Umbilical cord (tissue), 2 donors: ENCODE measurements around the gene FTCD. TPM values are rescaled to one million over a fixed set of nuclear protein-coding genes. Genes with fewer than 3 reads are reported as not detected.
"Not testable (repeated sequence)": the region's sequence is repeated elsewhere in the genome, so short reads cannot be mapped to it uniquely, and the experiment has no call there.

ENCODE experiments used
- DNase-seq: peaks from one replicate; pipeline ENCODE4 v3.0.0-alpha.2; 2015; ENCODE audit warnings: low spot score
- total RNA-seq: library from RNA; depleted of rRNA; stranded (reverse); fragments of >200 nt; gene quantifications from one replicate; pipeline ENCODE4 v1.2.3, GENCODE V29; 2014; ENCODE audit warnings: low replicate concordance; ENCODE audit not compliant: insufficient read depth

Gene FTCD
- total RNA-seq, 1 donor from 2014 or later = not detected

GRCh38 chr21:46111857-46112724 is 43.3 kb downstream of the FTCD start:
- no peak for DNase-seq

DNA sequence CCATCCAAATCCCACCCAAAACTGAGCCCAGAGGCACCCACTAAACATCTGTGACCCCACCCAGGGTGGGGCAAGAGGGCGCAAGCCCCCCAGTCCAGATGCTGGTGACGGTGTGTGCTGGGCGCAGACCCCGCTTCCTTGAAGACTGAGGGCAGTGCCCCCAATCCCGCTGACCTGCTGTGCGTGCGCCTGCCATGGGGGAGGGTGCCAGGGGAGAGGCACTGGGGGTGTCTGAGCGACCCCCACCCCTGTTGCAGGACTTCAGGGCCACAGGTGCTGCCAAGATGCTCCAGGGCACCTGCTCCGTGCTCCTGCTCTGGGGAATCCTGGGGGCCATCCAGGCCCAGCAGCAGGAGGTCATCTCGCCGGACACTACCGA is 44.2 kb downstream of the FTCD start:
- no peak for DNase-seq

DNA sequence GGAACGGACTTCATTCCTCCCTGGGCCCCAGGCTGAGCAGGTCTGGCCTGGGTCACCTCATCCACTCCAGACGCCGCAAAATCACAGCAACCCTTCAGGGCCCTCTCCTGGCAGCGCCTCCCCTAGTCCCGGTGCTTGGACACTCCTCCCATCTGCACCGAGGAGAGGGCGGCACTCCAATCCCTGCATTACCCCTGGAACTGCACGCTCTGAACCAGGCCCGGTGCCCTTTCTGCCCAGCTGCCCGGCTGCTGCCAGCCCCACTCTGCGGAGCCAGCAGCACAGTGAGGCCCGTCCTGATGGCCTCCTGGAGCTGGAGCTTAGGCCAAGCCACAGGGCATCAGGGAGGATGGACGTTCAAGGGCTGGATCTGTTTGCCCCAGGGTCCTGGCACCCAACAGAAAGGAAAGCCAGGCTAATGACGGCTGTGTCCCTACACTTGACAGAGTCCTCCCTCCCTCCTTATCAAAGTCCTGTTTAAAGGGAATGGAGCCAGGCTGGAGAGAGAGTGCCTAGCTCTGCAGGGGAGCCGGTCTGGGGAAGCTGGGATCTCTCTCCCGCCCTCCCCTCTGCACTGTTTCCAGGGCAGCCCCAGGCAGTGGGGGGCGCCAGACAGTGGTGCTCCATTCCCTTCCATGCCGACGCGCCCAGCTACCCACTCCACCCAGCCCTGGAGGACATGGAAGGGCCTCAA is 44.7 kb downstream of the FTCD start:
- DNase-seq = peak; percentile 48

DNA sequence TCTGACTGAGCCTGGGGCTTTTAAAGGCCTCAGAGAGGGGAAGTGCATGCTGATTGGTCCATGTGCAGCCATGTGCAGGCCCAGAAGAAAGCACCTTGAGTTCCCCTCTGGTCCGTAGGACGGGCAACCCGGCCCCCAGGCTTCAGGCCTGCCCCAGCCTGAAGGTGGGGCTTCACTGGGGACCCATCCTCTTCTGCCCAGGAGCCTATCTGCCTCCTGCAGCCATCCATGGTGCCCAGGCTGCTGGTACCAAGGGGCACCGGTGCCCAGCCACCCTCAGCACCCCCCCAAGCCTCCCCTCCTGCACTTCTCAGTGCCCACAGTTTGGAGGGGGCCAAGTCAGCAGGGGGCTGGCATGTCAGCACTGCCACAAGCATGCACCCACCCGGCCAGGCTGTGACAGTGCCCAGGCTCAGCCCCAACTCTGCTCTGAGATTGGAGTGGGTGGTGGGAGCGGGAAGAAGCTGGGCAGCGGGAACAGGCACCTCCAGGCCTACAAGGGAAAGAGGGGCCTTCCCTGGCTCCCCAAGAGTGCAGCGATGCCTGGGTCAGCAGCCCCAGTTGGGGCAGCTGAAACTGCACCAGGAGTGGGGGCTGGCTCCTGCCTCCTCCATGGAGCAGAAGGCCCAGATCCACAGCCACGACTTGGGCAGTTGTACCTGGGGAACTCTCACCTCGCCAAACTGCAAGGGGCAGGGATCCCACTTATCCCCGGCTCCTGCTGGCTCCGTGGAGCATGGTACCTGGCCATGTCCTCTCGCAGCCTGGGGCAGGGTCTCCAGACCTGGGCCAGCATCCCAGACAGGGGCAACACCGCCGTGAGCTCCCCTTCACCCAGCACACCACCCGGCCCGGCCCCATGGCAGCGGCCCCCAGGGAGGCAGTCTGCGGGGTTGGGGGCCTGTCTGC is 45.8 kb downstream of the FTCD start:
- DNase-seq = no peak

GRCh38 chr21:46108827-46109312 is 46.5 kb downstream of the FTCD start:
- DNase-seq = no peak

DNA sequence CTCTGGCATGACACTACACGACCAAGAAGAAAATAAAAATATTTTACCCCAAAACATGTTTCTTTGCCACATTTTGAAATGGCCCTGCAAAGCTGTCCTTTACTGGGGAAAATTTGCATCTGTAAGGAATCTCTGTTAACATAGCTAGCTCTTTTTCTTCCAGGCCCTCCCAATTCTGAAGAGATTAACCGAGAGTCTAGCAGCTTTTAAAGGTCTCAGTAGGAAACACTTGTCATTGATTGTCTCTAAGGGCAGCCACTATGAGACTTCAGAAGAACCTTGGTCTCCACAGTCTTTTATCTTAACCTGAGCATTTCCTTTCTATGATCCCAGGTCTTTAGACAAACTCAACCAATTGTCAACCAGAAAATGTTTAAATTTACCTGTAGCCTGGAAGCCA is 48.0 kb downstream of the FTCD start:
- DNase-seq = not testable (repeated sequence)

DNA sequence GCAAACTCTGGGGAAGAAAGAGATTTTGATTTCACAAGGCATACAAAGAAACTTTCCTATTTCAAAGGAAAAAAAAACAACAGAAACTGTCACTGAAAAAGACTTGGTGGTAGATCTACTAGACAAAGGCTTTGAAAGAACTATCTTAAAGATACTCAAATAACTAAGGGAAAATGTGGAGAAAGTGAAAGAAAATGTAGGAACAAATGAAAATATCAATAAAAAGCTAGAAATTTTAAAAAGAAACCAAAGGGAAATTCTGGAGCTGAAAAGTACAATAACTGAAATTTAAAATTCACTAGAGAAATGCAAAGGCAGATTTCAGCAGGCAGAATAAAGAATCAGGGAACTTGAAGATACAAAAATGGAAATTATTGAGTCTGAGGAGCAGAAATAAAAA is 51.3 kb downstream of the FTCD start:
- DNase-seq = no peak

DNA sequence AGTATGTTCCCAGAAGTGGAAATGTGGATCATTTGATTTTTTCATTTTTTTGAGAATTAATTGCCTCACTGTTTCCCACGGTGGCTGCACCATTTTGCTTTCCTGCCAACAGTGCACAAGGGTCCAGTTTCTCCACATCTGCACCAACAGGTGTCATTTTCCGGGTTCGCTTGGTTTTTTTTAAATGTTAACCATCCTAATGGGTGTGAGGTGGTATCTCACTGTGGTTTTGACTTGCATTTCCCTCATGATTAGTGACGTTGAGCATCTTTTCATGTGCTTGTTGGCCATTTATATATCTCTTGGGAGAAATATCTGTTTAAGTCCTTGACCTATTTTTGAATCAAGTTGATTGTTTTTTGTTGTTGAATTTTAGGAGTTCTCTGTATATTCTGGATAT is 54.5 kb downstream of the FTCD start:
- DNase-seq = no peak

DNA sequence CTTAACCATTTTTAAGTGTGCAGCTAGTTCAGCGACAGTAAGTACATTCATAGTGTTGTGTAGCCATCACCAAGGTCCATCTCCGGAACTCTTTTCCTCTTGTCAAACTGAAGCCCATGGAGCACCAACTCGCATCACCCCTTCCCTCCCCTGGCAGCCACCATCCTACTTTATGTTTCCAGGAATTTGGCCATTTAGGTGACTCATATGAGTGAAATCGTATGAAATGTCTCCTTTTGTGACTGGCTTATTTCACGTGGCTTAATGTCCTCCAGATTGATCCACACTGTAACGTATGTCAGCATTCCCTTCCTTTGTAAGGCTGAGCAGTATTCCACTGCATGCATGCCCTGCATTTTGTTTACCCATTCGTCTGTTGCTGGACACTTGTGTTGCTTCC is 55.0 kb downstream of the FTCD start:
- DNase-seq = peak; percentile 56

DNA sequence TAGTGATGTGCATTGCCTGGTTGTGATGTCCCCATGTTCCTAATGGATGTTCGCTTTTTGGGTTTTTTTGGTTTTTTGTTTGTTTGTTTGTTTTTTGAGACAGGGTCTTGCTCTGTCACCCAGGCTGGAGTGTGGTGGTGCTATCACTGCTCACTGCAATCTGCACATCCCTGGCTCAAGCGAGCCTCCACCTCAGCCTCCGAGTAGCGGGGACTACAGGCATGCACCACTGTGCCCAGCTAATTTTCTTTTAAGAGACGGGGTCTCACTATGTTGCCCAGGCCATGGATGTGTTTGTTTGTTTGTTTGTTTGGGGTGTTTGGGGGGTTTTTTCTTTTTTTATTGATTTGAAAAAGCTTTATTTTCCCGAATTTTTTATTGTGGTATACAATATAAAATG is 55.4 kb downstream of the FTCD start:
- no peak for DNase-seq

- peak; percentile 70 for DNase-seq
Measured at GRCh38 chr21:46099476-46099875, 55.9 kb downstream of the FTCD start.

GRCh38 chr21:46098303-46099141 is 56.9 kb downstream of the FTCD start:
- peak; percentile 62 for DNase-seq

DNA sequence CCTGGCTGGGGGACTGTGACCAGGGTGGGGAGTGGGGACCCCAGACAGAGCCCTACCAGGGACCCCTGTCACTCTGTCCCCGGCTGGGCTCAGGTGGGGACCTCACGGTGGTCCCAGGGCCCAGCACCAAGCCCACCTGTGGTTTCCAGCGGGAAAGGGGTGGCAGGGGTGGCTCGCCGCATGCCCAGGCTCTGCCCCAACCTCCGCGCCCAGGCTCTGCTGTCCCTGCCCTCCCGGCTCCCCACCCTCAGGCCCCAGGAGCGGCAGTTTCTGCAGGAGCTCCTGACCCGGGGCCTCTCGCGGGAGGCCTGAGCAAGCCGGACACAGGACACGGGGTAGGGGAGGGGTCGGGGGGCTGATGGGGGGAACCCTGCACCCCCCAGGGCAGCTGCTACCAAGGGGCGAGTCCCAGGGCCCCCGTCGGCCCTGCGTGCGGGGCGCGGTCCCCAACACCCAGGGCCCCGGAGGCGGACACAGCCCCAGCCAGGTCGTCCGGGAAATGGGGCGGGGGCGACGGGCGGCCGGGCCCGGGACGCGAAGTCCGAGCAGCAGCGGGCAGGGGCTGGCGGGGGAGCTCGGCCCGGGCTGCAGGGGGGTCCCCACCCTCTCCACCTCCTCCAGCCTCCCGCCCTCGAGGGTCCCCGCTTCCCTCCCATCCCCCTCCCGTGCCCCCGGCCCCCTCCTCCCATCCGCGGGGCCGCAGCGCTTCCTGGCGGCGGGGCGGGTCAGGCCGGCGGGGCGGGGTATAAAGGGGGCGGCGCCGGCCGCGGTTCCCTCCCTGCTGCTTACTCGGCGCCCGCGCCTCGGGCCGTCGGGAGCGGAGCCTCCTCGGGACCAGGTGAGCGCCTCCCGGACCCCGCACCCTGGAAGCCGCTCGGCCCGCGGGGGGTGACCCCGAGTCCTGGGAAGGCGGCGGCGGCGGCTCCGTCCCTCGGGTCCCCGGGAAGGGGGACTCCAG is 57.8 kb downstream of the FTCD start, which contains the start of gene COL6A2:
COL6A2 (plus strand) TSS at position 777 of the 958 bp plus-strand sequence.
- peak; percentile 82 for DNase-seq

- peak; percentile 43 for DNase-seq
Measured at GRCh38 chr21:46096596-46097335, 58.6 kb downstream of the FTCD start.

- no peak for DNase-seq
Measured at GRCh38 chr21:46095814-46096595, 59.4 kb downstream of the FTCD start.

- no peak for DNase-seq
Measured at GRCh38 chr21:46095083-46095719, 60.2 kb downstream of the FTCD start.

GRCh38 chr21:46094401-46095082 is 60.8 kb downstream of the FTCD start:
- no peak for DNase-seq
